ENCODE results near the gene GNAQ. TPM values are rescaled to one million over a fixed set of nuclear protein-coding genes. Genes with fewer than 3 reads are reported as not detected.
"Not testable (repeated sequence)": the region's sequence is repeated elsewhere in the genome, so short reads cannot be mapped to it uniquely, and the experiment has no call there.

The GNAQ gene
- total RNA-seq, 1 experiment from 2014 or later = 38.2 TPM

DNA sequence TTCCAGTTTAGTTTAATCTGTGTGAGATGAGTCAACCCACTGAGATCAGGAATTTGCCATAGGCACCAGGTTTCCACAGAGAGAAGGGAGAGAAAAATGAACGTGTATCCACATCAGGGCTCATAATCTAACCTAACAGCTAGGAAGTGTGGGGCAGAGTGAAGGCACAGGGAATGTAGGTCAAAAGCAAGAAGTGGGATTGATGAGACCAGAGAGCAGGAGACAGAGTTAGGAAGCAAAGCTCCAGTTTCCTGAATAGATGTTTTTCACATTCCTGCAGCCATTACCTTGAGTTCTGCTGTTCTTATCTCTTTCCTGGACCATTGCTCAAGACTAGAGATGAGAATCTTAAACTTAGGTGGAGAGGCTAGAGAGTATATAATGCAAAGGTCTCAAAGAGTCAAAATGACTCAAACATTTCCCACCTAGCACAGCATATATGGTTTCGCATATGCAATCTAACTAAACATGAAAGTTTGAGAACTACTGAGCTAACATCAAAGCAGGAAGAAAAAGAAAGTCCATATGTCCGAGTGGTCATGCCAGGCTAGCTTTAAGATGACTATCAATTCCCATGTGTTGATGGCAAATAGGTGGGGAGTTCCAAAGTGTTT lies 41.1 kb upstream of the GNAQ start:
- TF ChIP-seq, protein P1, sequence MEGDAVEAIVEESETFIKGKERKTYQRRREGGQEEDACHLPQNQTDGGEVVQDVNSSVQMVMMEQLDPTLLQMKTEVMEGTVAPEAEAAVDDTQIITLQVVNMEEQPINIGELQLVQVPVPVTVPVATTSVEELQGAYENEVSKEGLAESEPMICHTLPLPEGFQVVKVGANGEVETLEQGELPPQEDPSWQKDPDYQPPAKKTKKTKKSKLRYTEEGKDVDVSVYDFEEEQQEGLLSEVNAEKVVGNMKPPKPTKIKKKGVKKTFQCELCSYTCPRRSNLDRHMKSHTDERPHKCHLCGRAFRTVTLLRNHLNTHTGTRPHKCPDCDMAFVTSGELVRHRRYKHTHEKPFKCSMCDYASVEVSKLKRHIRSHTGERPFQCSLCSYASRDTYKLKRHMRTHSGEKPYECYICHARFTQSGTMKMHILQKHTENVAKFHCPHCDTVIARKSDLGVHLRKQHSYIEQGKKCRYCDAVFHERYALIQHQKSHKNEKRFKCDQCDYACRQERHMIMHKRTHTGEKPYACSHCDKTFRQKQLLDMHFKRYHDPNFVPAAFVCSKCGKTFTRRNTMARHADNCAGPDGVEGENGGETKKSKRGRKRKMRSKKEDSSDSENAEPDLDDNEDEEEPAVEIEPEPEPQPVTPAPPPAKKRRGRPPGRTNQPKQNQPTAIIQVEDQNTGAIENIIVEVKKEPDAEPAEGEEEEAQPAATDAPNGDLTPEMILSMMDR (IDR thresholded peaks at IDR 0.05; ENCODE audit: unreplicated experiment) = no peak
- ChIA-PET POLR2A (interaction anchor here (1.0 to 1.2 kb wide), 2 partner anchors 16 to 21 kb away, joined by 3 read pairs; no protein-coding TSS in a partner anchor), CTCF (interaction anchor here (1.0 to 1.2 kb wide), 2 partner anchors 38 to 231 kb away, joined by 4 read pairs; no protein-coding TSS in a partner anchor)
- no peak overlapping the region for H3K27ac Mint-ChIP-seq (ENCODE audit: low read depth, unreplicated experiment)
- H3K4me1 Mint-ChIP-seq (ENCODE audit: insufficient read depth, unreplicated experiment) = no peaks in the 10 kb centered on the region
- no peaks in the 10 kb centered on the region for H3K36me3 Mint-ChIP-seq (ENCODE audit: insufficient read depth, unreplicated experiment)
- intact Hi-C loops (cut with micrococcal nuclease) = no loop called here
- no peak overlapping the region for H3K4me3 Mint-ChIP-seq (ENCODE audit: unreplicated experiment)
- DNase-seq (ENCODE audit: unreplicated experiment) = no peak
- no TSS peak for BruUV-seq (replicated peaks)
- peaks cover 8% of the 10 kb centered on the region for H3K9me3 Mint-ChIP-seq (ENCODE audit: unreplicated experiment)
- no peaks in the 10 kb centered on the region for H3K27me3 Mint-ChIP-seq (ENCODE audit: insufficient read depth, unreplicated experiment)

DNA sequence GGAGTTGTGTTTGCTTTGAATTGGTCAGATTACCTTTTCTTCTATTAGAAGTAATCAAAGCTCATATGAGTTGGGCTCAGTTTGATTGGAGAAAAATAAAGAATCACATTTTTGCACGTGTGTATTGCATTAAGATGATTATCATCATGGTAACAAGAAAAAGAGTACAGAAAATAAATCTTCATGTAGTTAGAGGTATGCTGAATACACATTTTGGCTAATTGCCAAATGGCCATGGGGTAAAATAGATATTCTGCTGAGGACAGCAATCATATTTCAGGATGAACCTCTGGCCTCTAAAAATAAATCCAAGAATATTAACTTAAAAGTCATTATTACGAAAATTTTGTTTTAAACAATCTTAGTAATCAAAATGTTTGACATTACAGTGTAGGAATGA lies 38.9 kb upstream of the GNAQ start:
- H3K4me1 Mint-ChIP-seq (ENCODE audit: insufficient read depth, unreplicated experiment) = no peaks in the 10 kb centered on the region
- POLR2A ChIA-PET = no interaction called here
- CTCF ChIA-PET = interaction anchor here (0.7 kb wide), 1 partner anchor 19 kb away, joined by 3 read pairs; no protein-coding TSS in a partner anchor
- H3K27ac Mint-ChIP-seq (ENCODE audit: low read depth, unreplicated experiment) = no peak overlapping the region
- no peak overlapping the region for H3K4me3 Mint-ChIP-seq (ENCODE audit: unreplicated experiment)
- TF ChIP-seq, protein P1 (IDR thresholded peaks at IDR 0.05; ENCODE audit: unreplicated experiment) = no peak
- BruUV-seq (replicated peaks) = no TSS peak
- no peaks in the 10 kb centered on the region for H3K27me3 Mint-ChIP-seq (ENCODE audit: insufficient read depth, unreplicated experiment)
- no peaks in the 10 kb centered on the region for H3K36me3 Mint-ChIP-seq (ENCODE audit: insufficient read depth, unreplicated experiment)
- intact Hi-C loops (cut with micrococcal nuclease) = no loop called here
- H3K9me3 Mint-ChIP-seq (ENCODE audit: unreplicated experiment) = no peaks in the 10 kb centered on the region
- DNase-seq (ENCODE audit: unreplicated experiment) = no peak

DNA sequence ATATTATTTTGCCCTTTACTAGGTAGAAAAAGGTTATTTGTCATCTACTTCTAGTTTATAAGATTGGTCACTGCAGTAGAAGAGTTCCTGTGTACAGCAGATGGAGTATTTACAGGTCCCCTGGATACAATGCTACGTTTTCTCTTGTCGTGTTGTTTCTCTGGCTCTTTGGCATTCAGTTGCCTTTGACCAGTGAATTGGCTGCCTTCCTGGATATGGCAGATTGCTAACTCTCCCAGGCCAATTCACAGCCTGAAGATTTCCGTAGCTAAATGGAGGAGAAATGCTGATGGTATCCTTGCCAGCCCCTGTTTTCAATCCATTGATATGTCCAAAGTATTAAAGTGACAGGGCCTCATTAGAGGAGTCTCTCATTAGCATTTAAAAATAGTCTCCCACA lies 32.5 kb upstream of the GNAQ start:
- no peak for DNase-seq (ENCODE audit: unreplicated experiment)
- no peak overlapping the region for H3K27ac Mint-ChIP-seq (ENCODE audit: low read depth, unreplicated experiment)
- ChIA-PET CTCF (no interaction called here), POLR2A (no interaction called here)
- TF ChIP-seq, protein P1 (IDR thresholded peaks at IDR 0.05; ENCODE audit: unreplicated experiment) = no peak
- intact Hi-C loops (cut with micrococcal nuclease) = no loop called here
- H3K4me3 Mint-ChIP-seq (ENCODE audit: unreplicated experiment) = no peak overlapping the region
- H3K9me3 Mint-ChIP-seq (ENCODE audit: unreplicated experiment) = no peaks in the 10 kb centered on the region
- no peaks in the 10 kb centered on the region for H3K27me3 Mint-ChIP-seq (ENCODE audit: insufficient read depth, unreplicated experiment)
- no peaks in the 10 kb centered on the region for H3K4me1 Mint-ChIP-seq (ENCODE audit: insufficient read depth, unreplicated experiment)
- H3K36me3 Mint-ChIP-seq (ENCODE audit: insufficient read depth, unreplicated experiment) = no peaks in the 10 kb centered on the region
- no TSS peak for BruUV-seq (replicated peaks)

DNA sequence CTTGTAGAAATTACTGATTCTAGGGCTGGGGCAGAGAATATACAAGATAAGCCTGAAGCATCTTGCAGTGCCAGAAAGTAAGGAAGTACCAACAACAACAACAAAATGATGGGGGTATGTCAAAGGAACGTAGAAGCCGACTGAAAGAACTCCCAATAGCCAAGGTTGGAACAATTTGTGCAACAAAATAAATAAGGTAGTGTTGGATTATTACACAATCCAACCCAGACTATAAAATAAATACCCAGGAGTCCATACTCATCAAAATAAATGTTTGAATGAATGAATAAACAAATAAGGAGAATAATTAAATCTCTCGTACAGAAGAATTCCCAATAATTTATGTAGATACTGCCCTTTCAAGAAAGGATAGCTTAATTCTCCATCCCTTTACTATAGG lies 31.1 kb upstream of the GNAQ start:
- Mint-ChIP-seq H3K27me3 (ENCODE audit: insufficient read depth, unreplicated experiment) (no peaks in the 10 kb centered on the region), H3K27ac (ENCODE audit: low read depth, unreplicated experiment) (no peak overlapping the region), H3K36me3 (ENCODE audit: insufficient read depth, unreplicated experiment) (no peaks in the 10 kb centered on the region), H3K4me1 (ENCODE audit: insufficient read depth, unreplicated experiment) (no peaks in the 10 kb centered on the region), H3K4me3 (ENCODE audit: unreplicated experiment) (no peak overlapping the region), H3K9me3 (ENCODE audit: unreplicated experiment) (no peaks in the 10 kb centered on the region)
- DNase-seq (ENCODE audit: unreplicated experiment) = no peak
- POLR2A ChIA-PET = no interaction called here
- no TSS peak for BruUV-seq (replicated peaks)
- TF ChIP-seq, protein P1 (IDR thresholded peaks at IDR 0.05; ENCODE audit: unreplicated experiment) = no peak
- CTCF ChIA-PET = interaction anchor here (0.5 to 1.1 kb wide), 4 partner anchors 27 to 85 kb away, joined by 3 to 4 read pairs (median 4); no protein-coding TSS in a partner anchor
- intact Hi-C loops (cut with micrococcal nuclease) = no loop called here

DNA sequence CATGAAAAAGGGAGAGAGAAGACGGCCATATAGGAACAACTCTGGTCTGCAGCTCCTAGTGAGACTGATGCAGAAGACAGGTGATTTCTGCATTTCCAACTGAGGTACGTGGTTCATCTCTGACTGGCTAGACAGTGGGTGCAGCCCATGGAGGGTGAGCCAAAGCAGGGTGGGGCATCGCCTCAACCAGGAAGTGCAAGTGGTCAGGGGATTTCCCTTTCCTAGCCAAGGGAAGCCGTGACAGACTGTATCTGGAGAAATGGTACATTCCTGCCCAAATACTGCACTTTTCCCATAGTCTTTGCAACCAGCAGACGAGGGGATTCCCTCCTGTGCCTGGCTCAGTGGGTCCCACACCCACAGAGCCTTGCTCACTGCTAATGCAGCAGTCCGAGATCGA lies 22.6 kb upstream of the GNAQ start:
- POLR2A ChIA-PET; H3K4me3 Mint-ChIP-seq (ENCODE audit: unreplicated experiment); H3K36me3 Mint-ChIP-seq (ENCODE audit: insufficient read depth, unreplicated experiment); H3K9me3 Mint-ChIP-seq (ENCODE audit: unreplicated experiment); H3K27ac Mint-ChIP-seq (ENCODE audit: low read depth, unreplicated experiment); DNase-seq (ENCODE audit: unreplicated experiment); BruUV-seq (replicated peaks); H3K4me1 Mint-ChIP-seq (ENCODE audit: insufficient read depth, unreplicated experiment); intact Hi-C loops (cut with micrococcal nuclease): not testable (repeated sequence)
- CTCF ChIA-PET = interaction anchor here (0.7 to 3.6 kb wide), 2 partner anchors 11 to 19 kb away, joined by 3 to 37 read pairs; no protein-coding TSS in a partner anchor
- H3K27me3 Mint-ChIP-seq (ENCODE audit: insufficient read depth, unreplicated experiment) = peaks cover 30% of the 10 kb centered on the region

Data from MCF 10A (cell line).